Erythroblast (primary cell): Measurements from ENCODE around the gene NEK11.

ENCODE experiments used
- GATA1 ChIP-seq: IDR thresholded peaks from 2 replicates; pipeline ENCODE4 v1.6.1; 2011; ENCODE audit warnings: low read depth, mild to moderate bottlenecking, control low read depth, low read length, moderate library complexity
- POLR2A ChIP-seq: IDR thresholded peaks from 2 replicates; pipeline ENCODE4 v1.6.1; 2011; ENCODE audit warnings: mild to moderate bottlenecking, low read length

DNA sequence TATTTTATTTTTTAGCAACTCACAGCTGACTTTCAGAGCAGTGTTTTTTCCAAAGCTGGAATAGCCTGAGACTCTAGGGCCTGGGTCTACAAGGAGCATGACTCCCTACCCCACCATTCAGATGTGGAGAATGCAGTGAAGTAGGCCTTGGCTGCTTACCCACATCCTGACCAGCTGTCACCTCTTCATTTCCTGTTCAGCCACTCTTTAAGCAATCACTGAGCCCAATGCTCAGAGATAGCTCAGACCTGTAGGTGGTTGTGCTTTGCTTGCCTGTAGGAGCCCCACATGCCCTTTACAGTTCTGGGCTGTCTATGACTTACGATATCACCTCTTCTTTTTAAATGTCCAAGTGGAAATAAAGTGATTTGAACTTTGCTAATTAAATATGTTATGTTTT is 148.1 kb downstream of the NEK11 start:
- no peak for TF ChIP-seq POLR2A
- no peak for TF ChIP-seq GATA1
